RPMI8226 (cell line): Measurements from ENCODE around the gene FLNA.
"Not testable (repeated sequence)": the region's sequence is repeated elsewhere in the genome, so short reads cannot be mapped to it uniquely, and the experiment has no call there.

ENCODE experiments used
- DNase-seq: peaks from one replicate; pipeline ENCODE4 v3.0.0-alpha.2; 2015

The FLNA gene

DNA sequence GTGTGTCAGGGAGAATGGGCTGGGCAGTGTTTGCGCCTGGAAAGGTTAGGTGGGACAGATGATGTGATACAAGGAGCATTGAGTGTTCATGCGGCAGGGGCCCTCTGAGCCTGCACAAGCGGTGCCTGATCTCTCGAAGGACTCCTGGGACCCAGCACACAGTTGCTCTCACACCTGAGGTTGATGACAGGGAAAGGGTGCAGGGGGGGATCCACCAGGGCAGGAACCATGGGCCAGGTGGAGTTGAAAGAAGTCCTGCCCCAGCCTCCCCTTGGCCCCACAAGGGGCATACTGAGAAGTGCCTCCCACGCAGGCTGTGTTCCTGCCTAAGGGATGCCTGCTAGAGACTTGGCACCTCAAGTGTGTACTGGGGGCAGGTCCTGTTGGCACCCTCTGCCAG is 45.8 kb downstream of the FLNA start:
- DNase-seq = no peak

DNA sequence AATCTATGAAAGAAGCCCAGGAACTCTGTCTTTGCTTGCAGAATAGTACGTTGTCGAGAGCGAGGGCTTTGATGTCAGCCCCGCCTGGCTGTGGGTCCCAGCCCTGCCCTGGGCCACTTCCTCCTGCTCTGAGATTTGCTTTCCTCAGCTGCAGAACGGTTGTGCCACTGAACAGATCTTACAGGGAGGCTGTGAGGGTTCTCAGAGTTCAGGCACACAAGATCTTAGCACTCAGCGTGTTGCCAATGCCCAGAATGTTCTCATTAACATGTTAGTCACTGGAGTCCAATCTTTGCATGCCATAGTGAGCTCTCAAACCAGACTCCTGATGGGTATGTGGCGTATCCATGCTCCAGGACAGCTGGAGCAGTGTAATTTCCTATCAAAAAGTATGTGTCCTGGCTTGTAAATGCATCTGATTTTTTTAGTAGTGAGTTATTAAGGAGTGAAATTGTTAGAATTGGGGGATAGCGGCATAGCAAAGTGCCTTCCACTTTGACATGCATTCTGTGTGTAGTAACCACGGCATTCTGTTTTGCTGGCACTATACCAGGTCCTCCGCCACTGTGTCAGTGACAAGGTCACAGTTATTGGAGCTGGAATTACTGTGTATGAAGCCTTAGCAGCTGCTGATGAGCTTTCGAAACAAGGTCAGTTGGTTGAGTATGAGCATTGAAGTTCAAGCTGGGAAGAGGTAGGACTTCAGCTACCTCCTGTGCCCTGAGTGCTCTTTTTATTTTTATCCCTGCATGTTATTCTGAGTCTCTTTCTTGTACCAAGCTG is 47.2 kb downstream of the FLNA start:
- peak; percentile 43 for DNase-seq

DNA sequence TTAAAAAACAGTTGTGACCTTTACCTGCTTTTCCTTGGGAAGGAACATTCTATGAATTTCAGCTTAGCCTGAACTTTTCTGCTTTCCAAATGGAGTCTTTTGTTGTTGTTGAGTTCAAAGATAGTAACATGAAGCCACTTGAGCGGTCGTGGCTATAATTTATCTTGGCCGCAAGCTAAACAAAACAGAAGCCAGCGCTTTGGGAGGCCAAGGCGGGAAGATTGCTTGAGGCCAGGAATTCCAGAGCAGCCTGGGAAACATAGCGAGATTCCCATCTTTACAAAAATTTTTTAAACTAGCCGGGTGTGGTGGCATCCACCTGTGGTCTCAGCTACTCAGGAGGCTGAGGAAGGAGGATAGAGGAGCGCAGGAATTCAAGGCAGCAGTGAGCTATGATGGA is 48.9 kb downstream of the FLNA start:
- no peak for DNase-seq

DNA sequence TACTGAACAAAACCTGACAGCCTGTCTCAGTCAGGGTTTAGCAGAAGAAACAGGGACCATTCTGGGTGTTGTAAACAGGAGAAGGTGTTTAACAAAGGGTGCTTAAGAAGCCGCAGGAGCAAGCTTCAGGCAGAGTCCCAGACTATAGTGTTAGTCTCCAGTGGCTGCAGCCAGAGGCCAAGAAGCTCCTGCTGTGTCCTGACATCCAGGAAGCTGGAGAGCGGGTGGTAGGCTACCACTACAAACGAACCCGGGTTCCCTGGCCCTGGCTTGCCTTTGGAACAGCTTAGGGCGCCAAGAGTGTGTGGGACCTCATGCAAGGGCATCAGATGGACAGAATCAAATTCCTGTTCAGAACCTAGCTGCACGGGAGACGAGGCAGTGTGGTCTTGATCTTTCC is 50.9 kb downstream of the FLNA start:
- DNase-seq = no peak

DNA sequence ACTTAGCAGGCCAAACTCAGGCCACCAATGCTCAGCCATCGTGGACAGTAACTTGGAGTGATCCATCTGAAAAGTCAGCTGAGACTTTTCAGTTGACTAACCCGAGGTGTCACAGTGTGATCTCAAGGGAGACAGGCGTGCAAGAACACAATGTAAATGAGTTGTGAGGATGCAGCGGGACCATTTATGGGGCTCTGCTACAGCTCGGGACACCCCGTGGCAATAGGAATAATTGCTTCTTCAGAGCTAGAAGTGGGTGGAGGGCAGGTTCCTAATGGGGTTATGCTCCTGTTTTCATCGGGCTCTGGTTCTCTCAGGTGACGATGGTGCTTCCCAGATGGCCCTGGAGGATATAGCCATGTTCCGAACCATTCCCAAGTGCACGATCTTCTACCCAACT is 51.5 kb downstream of the FLNA start:
- DNase-seq = no peak

DNA sequence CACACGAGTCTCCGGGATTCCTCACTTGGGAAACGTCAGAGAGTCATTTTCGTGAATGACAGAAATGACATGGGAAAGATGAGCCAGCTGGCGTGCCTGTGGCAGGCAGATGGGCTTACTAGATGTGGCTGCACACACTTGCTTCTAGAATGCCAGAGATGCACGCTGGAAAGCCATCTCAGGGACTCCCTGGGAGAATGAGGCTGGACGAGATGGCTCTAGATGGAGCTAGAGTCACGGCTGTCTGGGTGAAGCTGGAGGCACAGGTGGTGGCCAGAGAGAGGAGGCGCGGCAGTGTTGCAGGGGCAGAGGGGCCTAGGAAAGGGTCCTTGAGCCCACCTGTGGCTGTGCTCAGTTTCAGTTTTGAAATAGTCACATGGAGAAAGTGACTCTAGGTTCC is 52.8 kb downstream of the FLNA start:
- DNase-seq = peak; percentile 77

DNA sequence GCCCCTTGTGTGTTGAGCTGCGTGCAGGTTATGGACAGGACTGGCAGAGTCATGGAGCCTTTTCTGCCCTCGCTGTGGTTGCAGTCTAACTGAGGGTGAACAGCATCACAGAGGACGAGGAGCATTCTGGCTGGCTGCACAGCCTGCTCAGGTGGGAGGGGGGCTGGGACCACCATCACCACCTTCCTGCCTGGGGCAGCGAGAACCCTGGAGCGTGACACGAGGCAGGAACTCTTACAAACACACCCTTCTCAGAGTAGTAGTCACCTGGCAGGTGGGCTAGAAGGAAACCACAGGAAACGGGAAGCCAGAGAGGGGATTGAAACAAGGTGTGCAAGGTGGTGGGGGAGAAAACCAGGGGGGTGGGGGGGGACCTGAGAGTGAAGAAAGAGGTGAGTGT is 53.3 kb downstream of the FLNA start:
- no peak for DNase-seq

DNA sequence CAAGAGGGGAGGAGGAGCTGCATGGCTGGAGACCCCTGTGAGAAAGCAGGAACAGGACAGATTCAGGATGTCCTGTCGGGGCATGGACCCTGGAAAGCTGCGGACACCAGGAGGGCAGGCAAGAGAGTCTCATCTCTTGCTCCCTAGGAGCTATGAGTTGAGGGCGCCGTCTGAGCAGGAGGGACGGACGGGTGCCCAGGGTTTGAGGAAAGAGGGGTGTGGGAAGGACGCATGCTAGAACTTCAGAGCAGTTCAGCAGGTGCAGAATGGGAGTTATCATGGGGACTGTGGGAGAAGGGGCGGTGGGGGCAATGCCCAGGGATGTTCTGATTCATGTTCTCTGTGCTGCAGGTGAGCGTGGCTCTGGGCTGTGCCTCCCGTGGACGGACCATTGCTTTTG is 54.0 kb downstream of the FLNA start:
- DNase-seq = no peak

DNA sequence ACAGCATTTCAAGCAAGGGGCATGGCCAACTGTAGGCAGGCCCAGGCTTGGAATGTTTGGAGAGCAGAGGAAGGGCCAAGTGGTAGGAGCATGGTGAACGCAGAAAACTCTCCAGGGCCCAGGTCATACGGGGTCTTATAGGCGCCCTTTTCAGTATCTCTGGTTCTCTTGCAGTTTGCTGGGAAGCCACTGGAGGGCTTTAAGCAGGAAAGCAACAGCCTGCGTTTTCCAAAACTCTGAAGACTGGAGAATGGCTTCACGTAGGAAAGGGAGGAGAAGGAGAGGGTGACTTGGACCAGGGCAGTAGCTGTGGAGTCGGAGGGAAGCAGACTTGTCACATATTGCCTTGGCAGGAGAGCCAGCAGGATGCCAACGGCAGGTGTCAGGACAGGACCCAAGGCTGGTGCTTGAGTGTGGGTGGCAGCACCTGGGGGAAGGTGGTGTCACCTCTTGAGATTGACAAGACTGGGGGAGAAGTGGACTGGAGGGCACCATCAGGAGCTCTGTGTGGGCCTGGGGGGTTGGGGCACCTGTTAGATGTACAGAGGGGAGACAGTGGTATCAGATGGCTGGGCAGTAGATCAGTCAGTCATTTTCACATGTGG is 56.9 kb downstream of the FLNA start:
- DNase-seq = peak; percentile 27

DNA sequence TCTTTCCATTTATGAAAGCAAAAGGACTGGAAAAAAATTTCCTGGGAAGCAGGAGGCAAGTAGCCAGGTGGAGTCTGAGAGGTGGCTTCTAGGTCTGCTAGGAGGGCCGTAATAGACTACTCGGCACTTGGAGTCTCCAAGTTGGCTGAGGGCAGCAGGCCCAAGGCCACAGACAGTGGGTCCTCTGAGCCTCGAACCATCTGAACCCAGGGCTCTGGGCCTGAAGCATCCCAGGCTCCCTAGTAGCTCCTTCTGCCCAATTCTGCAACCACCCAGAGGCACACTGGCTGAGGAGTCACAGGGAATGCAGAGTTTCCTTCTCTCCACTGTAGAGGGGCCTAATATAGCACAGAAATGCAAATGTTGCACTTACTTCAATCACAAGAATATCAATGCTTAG is 59.0 kb downstream of the FLNA start:
- no peak for DNase-seq

DNA sequence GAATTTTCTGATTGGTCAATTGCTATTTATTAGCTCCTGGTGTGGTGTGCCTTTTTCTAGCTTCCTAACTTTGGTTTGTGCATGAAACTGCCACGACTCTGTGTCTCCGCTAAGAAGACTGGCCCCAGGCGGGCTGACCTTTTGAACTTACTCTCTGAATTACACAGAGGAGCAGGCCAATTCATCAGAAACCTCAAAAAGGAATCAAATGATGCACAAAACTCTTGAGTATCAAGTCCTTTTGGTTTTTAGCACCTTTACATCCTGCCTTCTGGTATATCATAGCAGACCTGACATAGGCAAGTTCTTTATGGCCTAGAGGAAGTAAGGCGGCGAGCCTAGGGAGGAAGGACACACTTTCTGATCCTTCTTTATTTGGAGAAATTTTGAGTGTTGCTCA is 61.3 kb downstream of the FLNA start:
- no peak for DNase-seq

DNA sequence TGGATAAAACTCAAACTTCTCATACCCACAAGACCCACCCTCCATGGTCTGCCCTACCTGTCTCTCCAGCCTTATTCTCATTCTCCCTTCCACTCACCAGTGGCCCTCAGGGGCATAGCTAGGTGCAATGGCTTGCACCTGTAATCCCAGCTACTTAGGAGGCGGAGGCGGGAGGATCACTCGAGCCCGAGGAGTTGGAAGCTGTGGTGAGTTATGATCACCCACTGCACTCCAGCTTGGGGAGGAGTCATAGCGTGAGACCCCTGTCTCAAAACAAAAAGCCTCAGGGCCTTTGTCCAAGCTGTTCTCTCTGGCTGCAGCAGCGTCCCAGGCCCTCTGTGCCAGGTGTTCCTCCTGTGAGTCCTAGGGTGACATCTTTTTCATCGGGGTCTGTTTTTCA is 62.3 kb downstream of the FLNA start:
- DNase-seq = no peak

DNA sequence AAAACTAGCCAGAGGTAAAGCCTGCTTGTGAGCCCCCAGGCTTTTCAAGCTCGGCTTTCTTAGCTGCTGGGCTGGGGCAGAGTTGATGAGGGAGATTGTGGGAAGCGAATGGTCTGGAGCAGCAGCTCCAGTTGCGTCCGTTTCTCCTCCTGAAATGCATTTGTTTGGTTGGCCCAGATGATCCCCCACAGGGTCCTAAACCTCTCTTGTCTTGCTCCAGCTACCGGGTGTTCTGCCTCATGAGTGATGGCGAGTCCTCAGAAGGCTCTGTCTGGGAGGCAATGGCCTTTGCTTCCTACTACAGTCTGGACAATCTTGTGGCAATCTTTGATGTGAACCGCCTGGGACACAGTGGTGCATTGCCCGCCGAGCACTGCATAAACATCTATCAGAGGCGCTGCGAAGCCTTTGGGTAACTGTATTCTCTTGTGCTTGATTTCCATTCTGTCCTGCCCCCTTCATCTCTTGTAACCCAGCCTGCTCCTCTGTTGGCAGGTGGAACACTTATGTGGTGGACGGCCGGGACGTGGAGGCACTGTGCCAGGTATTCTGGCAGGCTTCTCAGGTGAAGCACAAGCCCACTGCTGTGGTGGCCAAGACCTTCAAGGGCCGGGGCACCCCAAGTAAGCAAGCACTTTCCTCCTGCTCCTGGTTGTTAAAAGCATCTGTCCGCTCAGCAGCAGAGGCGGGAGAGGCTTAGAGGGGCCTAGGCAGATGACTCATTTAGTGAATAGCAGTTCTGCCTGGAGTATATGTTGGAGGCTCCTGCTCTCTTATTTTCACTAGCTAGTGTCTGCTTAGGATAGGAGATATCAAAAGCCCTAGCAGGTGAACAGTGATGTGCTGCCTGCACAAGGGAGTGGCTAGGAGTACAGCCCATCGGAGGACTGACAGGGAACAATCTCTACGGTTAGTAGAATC is 63.6 kb downstream of the FLNA start:
- no peak for DNase-seq

DNA sequence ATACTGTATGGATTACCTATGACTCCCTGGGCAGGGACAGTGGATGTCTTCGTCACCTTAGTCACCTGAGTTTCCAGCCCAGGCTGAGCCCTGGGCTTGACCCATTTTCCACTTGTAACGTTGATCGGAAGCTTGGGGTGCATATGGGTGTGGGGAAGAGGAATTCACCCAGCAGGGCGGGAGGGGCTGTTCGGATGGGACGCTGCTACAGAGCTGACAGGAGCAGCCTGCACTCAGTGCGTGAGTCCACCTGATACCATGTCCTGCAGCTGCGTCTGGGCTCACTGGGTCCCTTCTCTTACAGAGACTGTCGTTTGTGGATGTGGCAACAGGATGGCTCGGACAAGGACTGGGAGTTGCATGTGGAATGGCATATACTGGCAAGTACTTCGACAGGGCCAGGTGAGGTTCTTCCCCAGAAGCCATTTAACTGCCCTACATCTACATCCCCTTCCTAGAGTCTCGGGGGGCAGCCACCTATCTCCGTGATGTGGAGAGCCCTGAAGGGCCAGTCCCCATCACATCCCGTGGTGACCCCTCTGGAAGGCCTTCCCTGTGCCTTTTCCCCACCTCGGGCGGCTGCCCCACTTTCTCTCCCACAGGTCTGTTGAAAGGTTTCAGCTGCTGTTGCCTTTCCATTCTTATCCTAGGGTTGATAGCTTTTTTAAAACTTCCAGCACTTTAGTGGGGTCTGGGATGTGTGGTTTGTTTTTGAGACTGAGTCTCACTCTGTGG is 65.2 kb downstream of the FLNA start:
- DNase-seq = no peak

DNA sequence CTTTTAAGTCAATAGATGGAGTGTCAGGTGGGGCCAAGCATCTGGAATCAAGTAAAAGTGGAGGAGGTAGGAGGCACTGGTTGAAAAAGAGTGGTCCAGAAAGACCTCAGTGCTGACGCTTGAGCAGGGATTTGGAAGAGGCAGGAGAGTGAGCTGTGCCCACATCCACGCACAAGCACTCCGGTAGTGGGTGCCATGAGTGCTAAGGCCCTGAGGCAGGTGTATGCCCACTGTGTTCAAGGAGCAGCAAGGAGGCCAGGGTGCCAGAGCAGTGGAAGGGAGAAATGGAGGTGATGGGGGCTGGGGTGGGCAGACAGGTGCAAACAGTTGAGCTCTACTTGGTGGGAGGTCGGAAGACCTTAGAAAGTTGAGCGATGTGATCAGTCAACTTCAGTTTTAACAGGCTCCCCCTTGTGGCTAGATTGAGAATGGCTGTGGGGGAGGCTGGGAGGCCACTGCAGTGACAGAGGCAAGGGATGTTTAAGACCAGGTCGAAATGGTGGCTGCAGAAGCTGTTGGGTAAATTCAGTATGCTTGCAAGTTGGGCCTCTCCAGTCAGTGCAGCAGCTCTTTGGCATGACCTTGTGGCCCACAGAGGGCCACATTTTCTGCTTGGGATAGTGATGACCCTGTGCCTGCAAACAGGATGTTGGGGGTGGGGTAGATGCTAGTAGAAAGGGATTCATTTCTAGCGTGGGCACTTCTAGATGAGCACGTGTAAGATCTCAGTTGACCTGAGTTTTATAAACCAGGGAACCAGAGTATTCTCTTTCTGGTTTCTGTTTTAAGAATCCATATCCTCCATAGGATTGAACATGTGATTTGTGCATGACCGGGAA is 66.1 kb downstream of the FLNA start:
- DNase-seq = peak; percentile 77

DNA sequence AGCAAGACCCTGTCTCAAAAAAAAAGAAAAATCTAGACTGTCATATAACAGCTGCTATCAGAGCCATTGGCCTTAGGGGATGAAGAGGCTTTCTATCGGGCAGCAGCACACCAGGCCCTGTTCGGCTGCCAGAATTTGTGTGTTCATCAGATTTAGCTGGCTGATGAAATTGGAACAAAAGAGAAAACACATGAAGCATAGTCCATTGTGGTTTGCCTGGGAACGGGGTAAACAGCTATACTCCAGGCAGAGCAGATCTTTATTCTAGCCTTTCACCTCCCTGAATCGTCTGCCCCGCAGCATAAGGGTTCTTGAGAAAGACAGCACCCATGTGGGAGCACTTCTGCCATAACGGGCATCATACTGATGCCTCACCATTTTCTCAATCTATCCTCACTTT is 67.2 kb downstream of the FLNA start:
- DNase-seq = no peak

DNA sequence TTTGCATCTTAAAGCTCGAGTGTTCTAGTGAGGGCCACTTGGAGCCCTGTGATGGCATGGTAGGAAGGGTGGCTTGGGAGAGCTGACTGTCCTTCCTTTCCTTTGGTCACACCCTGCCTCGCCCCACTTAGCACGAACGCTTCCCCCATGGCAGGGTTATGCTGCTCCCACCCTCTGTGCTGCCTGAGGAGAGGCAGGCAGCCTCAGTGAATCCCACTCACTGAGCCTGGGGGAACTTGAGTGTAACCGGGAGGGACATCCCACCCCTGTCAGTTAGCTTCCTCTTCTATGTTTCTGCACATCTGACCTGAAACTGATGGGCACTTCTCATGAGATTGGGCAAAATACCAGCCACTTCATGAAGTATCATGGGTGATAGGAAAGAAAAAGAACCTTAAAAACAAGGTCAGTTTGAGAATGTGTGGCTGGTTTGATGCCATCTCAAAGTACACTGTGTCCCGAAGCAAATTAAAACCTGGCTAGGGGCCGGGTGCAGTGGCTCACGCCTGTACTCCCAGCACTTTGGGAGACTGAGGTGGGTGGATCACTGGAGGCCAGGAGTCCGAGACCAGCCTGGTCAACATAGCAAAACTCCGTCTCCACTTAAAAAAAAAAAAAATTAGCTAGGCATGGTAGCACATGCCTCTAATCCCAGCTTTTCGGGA is 68.8 kb downstream of the FLNA start:
- no peak for DNase-seq

DNA sequence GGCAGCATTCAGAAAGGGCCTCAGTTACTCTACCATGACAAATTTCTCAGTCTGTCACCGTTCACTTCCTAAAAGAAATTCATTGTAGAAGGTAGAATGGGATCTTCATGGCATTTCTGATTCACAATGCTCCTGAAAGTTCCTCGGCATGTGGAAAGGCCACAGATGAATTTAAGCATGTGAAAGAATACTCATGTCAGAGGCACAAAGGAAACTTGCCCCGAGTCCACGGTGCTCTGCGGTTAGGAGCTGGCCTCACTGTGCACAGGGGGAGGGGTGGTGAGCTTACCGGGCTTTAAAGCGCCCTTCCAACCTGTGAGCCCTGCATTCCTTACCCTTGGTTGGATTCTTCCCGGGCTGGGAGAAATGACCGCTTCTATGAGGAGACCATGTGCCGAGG is 69.6 kb downstream of the FLNA start:
- DNase-seq = peak; percentile 26

DNA sequence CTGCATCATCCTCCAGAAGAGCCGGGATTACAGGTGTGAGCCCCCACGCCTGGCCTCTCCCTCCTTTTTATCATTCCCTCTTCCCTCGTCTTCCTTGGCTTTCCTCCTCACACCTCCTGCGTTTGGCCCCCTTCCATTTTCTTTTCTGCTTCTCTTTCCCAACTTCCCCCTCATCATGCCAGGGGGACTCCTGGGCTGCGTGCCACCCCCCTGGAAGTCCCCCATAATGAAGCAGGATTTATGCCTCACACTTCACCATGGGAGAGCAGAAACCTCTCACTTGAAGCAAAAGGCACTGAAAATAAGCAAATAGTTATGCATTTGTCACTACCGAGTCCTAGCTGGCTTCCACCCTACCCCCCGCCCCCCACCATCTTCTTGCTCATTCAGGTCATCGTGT is 71.0 kb downstream of the FLNA start:
- DNase-seq = no peak

DNA sequence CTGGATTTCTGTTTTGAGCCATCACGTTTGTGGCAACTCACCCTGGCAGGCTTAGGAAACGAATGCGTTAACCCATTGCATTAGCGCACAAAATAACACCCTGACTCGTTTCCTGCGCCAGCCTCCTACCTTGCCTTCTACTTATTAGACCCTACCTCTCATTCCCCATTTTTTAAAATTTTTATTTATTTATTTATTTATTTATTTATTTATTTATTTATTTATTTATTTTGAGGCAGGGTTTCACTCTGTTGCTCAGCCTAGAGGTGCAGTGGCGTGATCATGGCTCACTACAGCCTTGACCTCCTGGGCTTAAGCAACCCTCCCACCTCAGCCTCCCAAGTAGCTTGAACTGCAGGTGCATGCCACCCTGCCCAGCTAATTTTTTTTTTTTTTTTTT is 71.4 kb downstream of the FLNA start:
- not testable (repeated sequence) for DNase-seq

DNA sequence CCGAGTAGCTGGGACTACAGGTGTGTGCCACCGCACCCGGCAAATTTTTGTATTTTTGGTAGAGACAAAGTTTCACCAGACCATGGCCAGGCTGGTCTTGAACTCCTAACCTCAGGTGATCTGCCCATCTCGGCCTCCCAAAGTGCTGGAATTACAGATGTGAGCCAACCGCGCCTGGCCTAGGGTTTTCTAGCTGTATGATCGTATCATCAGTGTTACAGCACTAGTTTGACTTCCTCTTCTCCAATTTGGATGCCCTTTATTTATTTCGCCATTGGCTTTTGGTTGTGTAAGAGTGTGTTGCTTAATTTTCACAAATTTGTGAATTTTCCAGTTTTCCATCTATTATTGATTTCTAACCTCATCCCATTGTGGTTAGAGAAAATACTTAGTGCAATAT is 73.6 kb downstream of the FLNA start:
- DNase-seq = no peak
